Neural cell (in vitro differentiated cells): ENCODE results near the gene CARD6.

Experiments used
- EP300 ChIP-seq: fragments of 450-650 bp; conservative IDR thresholded peaks from 2 replicates; pipeline ENCODE4 v1.6.1; 2014; ENCODE audit warnings: antibody characterized with exemption, mild to moderate bottlenecking, moderate library complexity; ENCODE audit not compliant: poor library complexity, severe bottlenecking
- EZH2 ChIP-seq: fragments of 200-600, 300-800 bp; shearing (Covaris generic), sonication (generic); IDR thresholded peaks from 2 replicates; pipeline ENCODE4 v1.6.1; 2014; ENCODE audit warnings: antibody characterized with exemption, low read length, borderline replicate concordance, mild to moderate bottlenecking; ENCODE audit not compliant: insufficient read depth, poor library complexity, severe bottlenecking
- POLR2AphosphoS5 ChIP-seq: IDR thresholded peaks from 2 replicates; pipeline ENCODE4 v1.6.1; 2012
- RAD21 ChIP-seq: fragments of 450-650 bp; conservative IDR thresholded peaks from 2 replicates; pipeline ENCODE4 v1.6.1; 2014; ENCODE audit warnings: antibody characterized with exemption, mild to moderate bottlenecking, moderate library complexity
- TF ChIP-seq, protein P1 (sequence below): fragments of 450-650 bp; IDR thresholded peaks from 2 replicates; pipeline ENCODE4 v1.5.1; 2014; ENCODE audit warnings: antibody characterized with exemption, mild to moderate bottlenecking, moderate library complexity; ENCODE audit not compliant: poor library complexity, severe bottlenecking
- TF ChIP-seq, protein P2 (sequence below): IDR thresholded peaks from 2 replicates; pipeline ENCODE4 v1.6.1; 2012; ENCODE audit warnings: borderline replicate concordance

DNA sequence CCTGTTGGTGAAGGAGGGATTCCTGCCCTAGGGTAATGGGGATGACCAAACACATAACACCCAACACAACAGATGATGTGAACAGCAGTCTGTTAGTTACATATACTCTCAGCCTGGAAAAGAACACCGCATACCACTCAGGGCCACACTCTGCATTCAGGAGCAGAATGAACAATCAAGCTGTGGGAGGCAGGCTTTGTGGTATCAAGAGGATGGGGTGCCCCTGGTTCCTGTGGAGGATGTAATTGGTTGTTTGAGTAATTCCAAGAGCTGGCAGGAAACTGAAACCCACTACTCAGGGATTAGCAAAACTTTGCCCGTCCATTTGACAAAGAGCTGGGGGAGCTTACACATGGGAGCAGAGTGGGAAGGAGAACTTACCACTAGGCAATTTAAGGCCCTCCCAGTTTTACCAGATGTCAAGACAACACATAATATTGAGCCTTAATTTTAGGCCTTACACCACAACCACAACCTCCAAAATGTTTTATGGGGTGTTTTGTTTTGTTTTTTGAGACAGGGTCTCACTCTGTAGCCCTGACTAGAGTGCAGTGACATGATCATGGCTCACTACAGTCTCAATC is 27.4 kb upstream of the CARD6 start:
- TF ChIP-seq, protein P1, sequence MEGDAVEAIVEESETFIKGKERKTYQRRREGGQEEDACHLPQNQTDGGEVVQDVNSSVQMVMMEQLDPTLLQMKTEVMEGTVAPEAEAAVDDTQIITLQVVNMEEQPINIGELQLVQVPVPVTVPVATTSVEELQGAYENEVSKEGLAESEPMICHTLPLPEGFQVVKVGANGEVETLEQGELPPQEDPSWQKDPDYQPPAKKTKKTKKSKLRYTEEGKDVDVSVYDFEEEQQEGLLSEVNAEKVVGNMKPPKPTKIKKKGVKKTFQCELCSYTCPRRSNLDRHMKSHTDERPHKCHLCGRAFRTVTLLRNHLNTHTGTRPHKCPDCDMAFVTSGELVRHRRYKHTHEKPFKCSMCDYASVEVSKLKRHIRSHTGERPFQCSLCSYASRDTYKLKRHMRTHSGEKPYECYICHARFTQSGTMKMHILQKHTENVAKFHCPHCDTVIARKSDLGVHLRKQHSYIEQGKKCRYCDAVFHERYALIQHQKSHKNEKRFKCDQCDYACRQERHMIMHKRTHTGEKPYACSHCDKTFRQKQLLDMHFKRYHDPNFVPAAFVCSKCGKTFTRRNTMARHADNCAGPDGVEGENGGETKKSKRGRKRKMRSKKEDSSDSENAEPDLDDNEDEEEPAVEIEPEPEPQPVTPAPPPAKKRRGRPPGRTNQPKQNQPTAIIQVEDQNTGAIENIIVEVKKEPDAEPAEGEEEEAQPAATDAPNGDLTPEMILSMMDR, result no peak
- TF ChIP-seq, protein P2, sequence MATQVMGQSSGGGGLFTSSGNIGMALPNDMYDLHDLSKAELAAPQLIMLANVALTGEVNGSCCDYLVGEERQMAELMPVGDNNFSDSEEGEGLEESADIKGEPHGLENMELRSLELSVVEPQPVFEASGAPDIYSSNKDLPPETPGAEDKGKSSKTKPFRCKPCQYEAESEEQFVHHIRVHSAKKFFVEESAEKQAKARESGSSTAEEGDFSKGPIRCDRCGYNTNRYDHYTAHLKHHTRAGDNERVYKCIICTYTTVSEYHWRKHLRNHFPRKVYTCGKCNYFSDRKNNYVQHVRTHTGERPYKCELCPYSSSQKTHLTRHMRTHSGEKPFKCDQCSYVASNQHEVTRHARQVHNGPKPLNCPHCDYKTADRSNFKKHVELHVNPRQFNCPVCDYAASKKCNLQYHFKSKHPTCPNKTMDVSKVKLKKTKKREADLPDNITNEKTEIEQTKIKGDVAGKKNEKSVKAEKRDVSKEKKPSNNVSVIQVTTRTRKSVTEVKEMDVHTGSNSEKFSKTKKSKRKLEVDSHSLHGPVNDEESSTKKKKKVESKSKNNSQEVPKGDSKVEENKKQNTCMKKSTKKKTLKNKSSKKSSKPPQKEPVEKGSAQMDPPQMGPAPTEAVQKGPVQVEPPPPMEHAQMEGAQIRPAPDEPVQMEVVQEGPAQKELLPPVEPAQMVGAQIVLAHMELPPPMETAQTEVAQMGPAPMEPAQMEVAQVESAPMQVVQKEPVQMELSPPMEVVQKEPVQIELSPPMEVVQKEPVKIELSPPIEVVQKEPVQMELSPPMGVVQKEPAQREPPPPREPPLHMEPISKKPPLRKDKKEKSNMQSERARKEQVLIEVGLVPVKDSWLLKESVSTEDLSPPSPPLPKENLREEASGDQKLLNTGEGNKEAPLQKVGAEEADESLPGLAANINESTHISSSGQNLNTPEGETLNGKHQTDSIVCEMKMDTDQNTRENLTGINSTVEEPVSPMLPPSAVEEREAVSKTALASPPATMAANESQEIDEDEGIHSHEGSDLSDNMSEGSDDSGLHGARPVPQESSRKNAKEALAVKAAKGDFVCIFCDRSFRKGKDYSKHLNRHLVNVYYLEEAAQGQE, result no peak
- TF ChIP-seq POLR2AphosphoS5, result no peak
- TF ChIP-seq EZH2, result no peak
- no peak for TF ChIP-seq RAD21
- TF ChIP-seq EP300, result no peak
